GM19468 (cell line): ENCODE measurements around the gene SPINK5.

Source experiments
- ATAC-seq: cut with Tn5 transposase; IDR thresholded peaks from one replicate; pipeline ENCODE4 v1.9.1; 2021; ENCODE audit warnings: mild to moderate bottlenecking, moderate library complexity, moderate number of reproducible peaks; ENCODE audit not compliant: unreplicated experiment; ENCODE audit errors: extremely low read depth

Gene SPINK5

GRCh38 chr5:148091991-148092964, 28.5 kb downstream of the SPINK5 start:
- no peak for ATAC-seq

- ATAC-seq = no peak
Measured at GRCh38 chr5:148094336-148094735, 30.6 kb downstream of the SPINK5 start.

GRCh38 chr5:148104226-148104625, 40.4 kb downstream of the SPINK5 start:
- ATAC-seq = no peak

- ATAC-seq = no peak
Measured at GRCh38 chr5:148107608-148108007, 43.8 kb downstream of the SPINK5 start.

- ATAC-seq = no peak
Measured at GRCh38 chr5:148113243-148113642, 49.5 kb downstream of the SPINK5 start.

GRCh38 chr5:148120317-148120716, 56.5 kb downstream of the SPINK5 start:
- ATAC-seq = no peak

- no peak for ATAC-seq
Measured at GRCh38 chr5:148125641-148126040, 61.9 kb downstream of the SPINK5 start.

- ATAC-seq = no peak
Measured at GRCh38 chr5:148135091-148136048, 71.6 kb downstream of the SPINK5 start.

GRCh38 chr5:148140846-148141245, 77.1 kb downstream of the SPINK5 start:
- ATAC-seq = no peak

GRCh38 chr5:148141645-148142044, 77.9 kb downstream of the SPINK5 start:
- no peak for ATAC-seq

GRCh38 chr5:148145916-148146315, 82.1 kb downstream of the SPINK5 start:
- ATAC-seq = no peak

GRCh38 chr5:148146487-148146886, 82.7 kb downstream of the SPINK5 start:
- ATAC-seq = no peak

GRCh38 chr5:148147415-148147814, 83.6 kb downstream of the SPINK5 start:
- ATAC-seq = no peak

GRCh38 chr5:148151872-148152271, 88.1 kb downstream of the SPINK5 start:
- no peak for ATAC-seq

GRCh38 chr5:148152781-148153180, 89.0 kb downstream of the SPINK5 start:
- no peak for ATAC-seq

GRCh38 chr5:148156609-148157008, 92.8 kb downstream of the SPINK5 start:
- no peak for ATAC-seq

GRCh38 chr5:148162038-148162437, 98.3 kb downstream of the SPINK5 start:
- no peak for ATAC-seq

- no peak for ATAC-seq
Measured at GRCh38 chr5:148163345-148163744, 99.6 kb downstream of the SPINK5 start.

GRCh38 chr5:148166550-148167283, 102.9 kb downstream of the SPINK5 start:
- ATAC-seq = no peak

GRCh38 chr5:148168246-148168645, 104.5 kb downstream of the SPINK5 start, which contains the start of gene SPINK14:
SPINK14 (plus strand) TSS chr5:148168546; CDS start chr5:148169733, 1,187 bp downstream.
- ATAC-seq = no peak
